Sigmoid colon (tissue), 7 donors: ENCODE measurements around the gene ENKUR. TPM values are rescaled to one million over a fixed set of nuclear protein-coding genes. Genes with fewer than 3 reads are reported as not detected.

Experiments
- DNase-seq: peaks from one replicate; pipeline ENCODE4 v3.0.0-alpha.2; 2019
- H3K27ac ChIP-seq, 4 donors: fragments of 200-600 bp; sonication (generic); one replicate each; pipeline ENCODE4 v1.5.1; 2016 to 2019; ENCODE audit warnings: mild to moderate bottlenecking in 1 of 4
- H3K27me3 ChIP-seq, 3 donors: fragments of 200-600 bp; sonication (generic); one replicate each; pipeline ENCODE4 v1.5.1; 2019; ENCODE audit warnings: mild to moderate bottlenecking in 1 of 3
- H3K36me3 ChIP-seq, 4 donors: fragments of 200-600 bp; sonication (generic); one replicate each; pipeline ENCODE4 v1.5.1; 2016 to 2019
- H3K4me1 ChIP-seq, 4 donors: fragments of 200-600 bp; sonication (generic); one replicate each; pipeline ENCODE4 v1.5.1; 2017 to 2019
- H3K4me3 ChIP-seq, 4 donors: fragments of 200-600 bp; sonication (generic); one replicate each; pipeline ENCODE4 v1.5.1; 2017 to 2019; ENCODE audit warnings: mild to moderate bottlenecking in 2 of 4, moderate library complexity in 1 of 4
- H3K9me3 ChIP-seq, 4 donors: fragments of 200-600 bp in 3 of 4; sonication (generic) in 3 of 4; one replicate each; pipeline versions ENCODE4 v1.5.1 to v1.6.1; 2013 to 2019
- CTCF ChIP-seq, 4 experiments: fragments of 450-650 bp in 3 of 4; fragments of 200-600 bp in 1 of 4; IDR thresholded peaks; one replicate each; pipeline ENCODE4 v1.5.1; 2016 to 2019; ENCODE audit warnings: antibody characterized with exemption in 4 of 4, mild to moderate bottlenecking in 3 of 4, moderate library complexity in 2 of 4
- EP300 ChIP-seq, 4 donors: sonication (generic); formaldehyde crosslinking; IDR thresholded peaks; one replicate each; pipeline ENCODE4 v1.6.1; 2017; ENCODE audit warnings: antibody characterized with exemption in 4 of 4
- POLR2A ChIP-seq, 2 donors: fragments of 450-650 bp; IDR thresholded peaks; one replicate each; pipeline ENCODE4 v1.6.1; 2016; ENCODE audit warnings: antibody characterized with exemption in 2 of 2, mild to moderate bottlenecking in 2 of 2, moderate library complexity in 2 of 2
- POLR2AphosphoS5 ChIP-seq, 4 donors: sonication (generic); formaldehyde crosslinking; IDR thresholded peaks; one replicate each; pipeline ENCODE4 v1.6.1; 2017; ENCODE audit warnings: antibody characterized with exemption in 4 of 4
- WGBS, 2 donors: extraction: QIAGEN DNeasy Blood & Tissue Kit; methylation state at CpG; one replicate each; pipeline ENCODE4 v1.1.7; 2013; 5-methylcytosine and 5-hydroxymethylcytosine counted together
- intact Hi-C: fragments of 100-400 bp; cut with DNase I; formaldehyde crosslinking; loops from one replicate; pipeline ENCODE4 v1.15.1; 2023
- polyA plus RNA-seq, 3 donors: library from polyadenylated mRNA; stranded (reverse); fragments of 200-250 nt; gene quantifications; one replicate each; pipeline ENCODE4 v1.2.3, GENCODE V29; 2013
- total RNA-seq, 4 donors: library from RNA; depleted of rRNA; stranded (reverse); fragments of >200 nt; gene quantifications; one replicate each; pipeline ENCODE4 v1.1.0, GENCODE V29; 2016
- donor health status: healthy with polysubstance abuse.
- donor health status: Bipolar disorder and iron deficiency.
- donor health status: healthy.

Gene ENKUR
- total and polyA plus RNA-seq, 7 donors: under 0.01 to 0.60 TPM; not detected in 5

- intact Hi-C loops: no loop called here
- no peak overlapping the region for H3K27ac ChIP-seq
- DNase-seq: no peak
- H3K4me3 ChIP-seq: no peak overlapping the region
- no peaks in the 10 kb centered on the region for H3K27me3 ChIP-seq
- no peaks in the 10 kb centered on the region for H3K9me3 ChIP-seq
- TF ChIP-seq EP300 (IDR thresholded peaks at IDR 0.05) (no peak), CTCF (IDR thresholded peaks at IDR 0.05) (no peak), POLR2AphosphoS5 (IDR thresholded peaks at IDR 0.05) (no peak), POLR2A (IDR thresholded peaks at IDR 0.05) (no peak)
- 94 to 95% methylated on average over 3 of the region's 3 CpGs for WGBS, 2 donors
- no peaks in the 10 kb centered on the region for H3K36me3 ChIP-seq
- H3K4me1 ChIP-seq: no peaks in the 10 kb centered on the region
These were observed 32.0 kb downstream of the ENKUR start for GRCh38 chr10:24983946-24984345.

- Histone ChIP-seq H3K4me1 (no peaks in the 10 kb centered on the region), H3K9me3 (no peaks in the 10 kb centered on the region), H3K4me3 (no peak overlapping the region), H3K36me3 (no peaks in the 10 kb centered on the region), H3K27ac (no peak overlapping the region), H3K27me3 (no peaks in the 10 kb centered on the region)
- DNase-seq: no peak
- intact Hi-C loops: no loop called here
- WGBS, 2 donors: 96 to 98% methylated on average over 4 of the region's 4 CpGs
- TF ChIP-seq POLR2A (IDR thresholded peaks at IDR 0.05) (no peak), EP300 (IDR thresholded peaks at IDR 0.05) (no peak), POLR2AphosphoS5 (IDR thresholded peaks at IDR 0.05) (no peak), CTCF (IDR thresholded peaks at IDR 0.05) (no peak)
These were observed 32.8 kb downstream of the ENKUR start for GRCh38 chr10:24983130-24983529.

- Histone ChIP-seq H3K4me3 (no peak overlapping the region), H3K27me3 (no peaks in the 10 kb centered on the region), H3K36me3 (no peaks in the 10 kb centered on the region), H3K9me3 (no peaks in the 10 kb centered on the region), H3K4me1 (no peaks in the 10 kb centered on the region), H3K27ac (no peak overlapping the region)
- 92 to 95% methylated on average over 1 of the region's 1 CpG for WGBS, 2 donors
- intact Hi-C loops: no loop called here
- TF ChIP-seq CTCF (IDR thresholded peaks at IDR 0.05) (no peak), EP300 (IDR thresholded peaks at IDR 0.05) (no peak), POLR2AphosphoS5 (IDR thresholded peaks at IDR 0.05) (no peak), POLR2A (IDR thresholded peaks at IDR 0.05) (no peak)
- no peak for DNase-seq
These were observed 33.4 kb downstream of the ENKUR start for GRCh38 chr10:24982319-24983112.

GRCh38 chr10:24981161-24981710 lies 34.7 kb downstream of the ENKUR start:
- no peak overlapping the region for H3K4me3 ChIP-seq
- no peaks in the 10 kb centered on the region for H3K4me1 ChIP-seq
- no peak for DNase-seq
- TF ChIP-seq CTCF (IDR thresholded peaks at IDR 0.05): no peak
- TF ChIP-seq POLR2AphosphoS5 (IDR thresholded peaks at IDR 0.05): no peak
- no peak for TF ChIP-seq POLR2A (IDR thresholded peaks at IDR 0.05)
- no peak for TF ChIP-seq EP300 (IDR thresholded peaks at IDR 0.05)
- H3K36me3 ChIP-seq: no peaks in the 10 kb centered on the region
- intact Hi-C loops: no loop called here
- no peaks in the 10 kb centered on the region for H3K9me3 ChIP-seq
- no peaks in the 10 kb centered on the region for H3K27me3 ChIP-seq
- 96 to 99% methylated on average over 5 of the region's 5 CpGs for WGBS, 2 donors
- no peak overlapping the region for H3K27ac ChIP-seq
